ENCODE data around the gene AFAP1.

GRCh38 chr4:7839856-7840255 is 99.8 kb downstream of the AFAP1 start:
- TF ChIP-seq POLR2A (IDR thresholded peaks at IDR 0.05; ENCODE audit: low read depth, low read length) (no peak), POLR2AphosphoS5 (IDR thresholded peaks at IDR 0.05; ENCODE audit: low read depth, low read length) (no peak)
